Activated CD8-positive, alpha-beta memory T cell treated with anti-CD3 and anti-CD28 coated beads, Interleukin-2, amount 50 U/mL, for 1 hour (primary cell): Measurements from ENCODE around the gene NUP160.
"Not testable (repeated sequence)": the region's sequence is repeated elsewhere in the genome, so short reads cannot be mapped to it uniquely, and the experiment has no call there.

Experiments
- DNase-seq: peaks from one replicate; pipeline ENCODE4 v3.0.0-alpha.2; 2020; ENCODE audit errors: extremely low read depth

The NUP160 gene

GRCh38 chr11:47863898-47864430 is 15.8 kb upstream of the NUP160 start:
- DNase-seq = no peak

- DNase-seq = no peak
Measured at GRCh38 chr11:47863189-47863897, 15.2 kb upstream of the NUP160 start.

GRCh38 chr11:47861728-47862127 is 13.6 kb upstream of the NUP160 start:
- no peak for DNase-seq

- no peak for DNase-seq
Measured at GRCh38 chr11:47860536-47860935, 12.4 kb upstream of the NUP160 start.

- no peak for DNase-seq
Measured at GRCh38 chr11:47857892-47858543, 9.9 kb upstream of the NUP160 start.

GRCh38 chr11:47857485-47857884 is 9.3 kb upstream of the NUP160 start:
- DNase-seq = no peak

- DNase-seq = no peak
Measured at GRCh38 chr11:47856186-47856585, 8.0 kb upstream of the NUP160 start.

- no peak for DNase-seq
Measured at GRCh38 chr11:47854667-47855066, 6.5 kb upstream of the NUP160 start.

- no peak for DNase-seq
Measured at GRCh38 chr11:47852053-47852452, 3.9 kb upstream of the NUP160 start.

GRCh38 chr11:47850337-47850736 is 2.2 kb upstream of the NUP160 start:
- DNase-seq = no peak

GRCh38 chr11:47848700-47849155 is 578 bp upstream of the NUP160 start:
- no peak for DNase-seq

GRCh38 chr11:47847537-47847891 is 636 bp downstream of the NUP160 start:
- DNase-seq = no peak

- no peak for DNase-seq
Measured at GRCh38 chr11:47846998-47847397, 1.2 kb downstream of the NUP160 start.

GRCh38 chr11:47843361-47844055 is 4.6 kb downstream of the NUP160 start:
- DNase-seq = no peak

GRCh38 chr11:47842749-47843148 is 5.4 kb downstream of the NUP160 start:
- no peak for DNase-seq

GRCh38 chr11:47837929-47838328 is 10.2 kb downstream of the NUP160 start:
- DNase-seq = no peak

GRCh38 chr11:47837292-47837691 is 10.9 kb downstream of the NUP160 start:
- no peak for DNase-seq

- not testable (repeated sequence) for DNase-seq
Measured at GRCh38 chr11:47830013-47830412, 18.1 kb downstream of the NUP160 start.

GRCh38 chr11:47828284-47828683 is 19.9 kb downstream of the NUP160 start:
- no peak for DNase-seq

GRCh38 chr11:47822664-47823063 is 25.5 kb downstream of the NUP160 start:
- not testable (repeated sequence) for DNase-seq

GRCh38 chr11:47819743-47820142 is 28.4 kb downstream of the NUP160 start:
- no peak for DNase-seq

GRCh38 chr11:47800759-47801158 is 47.4 kb downstream of the NUP160 start:
- no peak for DNase-seq

- no peak for DNase-seq
Measured at GRCh38 chr11:47797633-47798032, 50.5 kb downstream of the NUP160 start.
